Sigmoid colon (tissue), 4 donors: ENCODE measurements around the gene GGT7.

ENCODE experiments used
- CTCF ChIP-seq, 4 experiments: fragments of 450-650 bp in 3 of 4; fragments of 200-600 bp in 1 of 4; IDR thresholded peaks; one replicate each; pipeline ENCODE4 v1.5.1; 2016 to 2019; ENCODE audit warnings: antibody characterized with exemption in 4 of 4, mild to moderate bottlenecking in 3 of 4, moderate library complexity in 2 of 4
- EP300 ChIP-seq, 4 donors: sonication (generic); formaldehyde crosslinking; IDR thresholded peaks; one replicate each; pipeline ENCODE4 v1.6.1; 2017; ENCODE audit warnings: antibody characterized with exemption in 4 of 4
- POLR2A ChIP-seq, 2 donors: fragments of 450-650 bp; IDR thresholded peaks; one replicate each; pipeline ENCODE4 v1.6.1; 2016; ENCODE audit warnings: antibody characterized with exemption in 2 of 2, mild to moderate bottlenecking in 2 of 2, moderate library complexity in 2 of 2

- TF ChIP-seq CTCF (IDR thresholded peaks at IDR 0.05) (no peak), POLR2A (IDR thresholded peaks at IDR 0.05) (no peak), EP300 (IDR thresholded peaks at IDR 0.05) (no peak)
These were observed 30.5 kb downstream of the GGT7 start for GRCh38 chr20:34842143-34842542.
